GM23338 (cell line): ENCODE measurements around the gene PLEKHA8.

ENCODE experiments used
- CREB1 ChIP-seq: fragments of 250-450 bp; sonication (Bioruptor Pico); IDR thresholded peaks from 2 replicates; pipeline ENCODE4 v1.5.0; 2020; ENCODE audit warnings: low read depth, mild to moderate bottlenecking, moderate library complexity
- ETS1 ChIP-seq: IDR thresholded peaks from 2 replicates; pipeline ENCODE4 v1.6.1; 2016; ENCODE audit warnings: antibody characterized with exemption
- EZH2 ChIP-seq: fragments of 200-600 bp; sonication (generic); IDR thresholded peaks from one replicate; pipeline ENCODE4 v1.8.0; 2017; ENCODE audit warnings: antibody characterized with exemption, mild to moderate bottlenecking, low read depth; ENCODE audit not compliant: unreplicated experiment
- EZH2phosphoT487 ChIP-seq: fragments of 200-600 bp; sonication (generic); IDR thresholded peaks from one replicate; pipeline ENCODE4 v1.8.1; 2018; ENCODE audit warnings: antibody characterized with exemption; ENCODE audit not compliant: unreplicated experiment
- NANOG ChIP-seq: IDR thresholded peaks from 2 replicates; pipeline ENCODE4 v1.6.1; 2016; ENCODE audit warnings: antibody characterized with exemption, borderline replicate concordance
- POLR2AphosphoS5 ChIP-seq: IDR thresholded peaks from 2 replicates; pipeline ENCODE4 v1.6.1; 2016; ENCODE audit warnings: antibody characterized with exemption, low read depth
- REST ChIP-seq: IDR thresholded peaks from one replicate; pipeline ENCODE4 v1.6.1; 2018; ENCODE audit warnings: antibody characterized with exemption; ENCODE audit not compliant: unreplicated experiment
- ZNF114 ChIP-seq: fragments of 250-450 bp; sonication (Bioruptor Pico); IDR thresholded peaks from 2 replicates; pipeline ENCODE4 v1.5.0; 2020; ENCODE audit warnings: mild to moderate bottlenecking, moderate library complexity
- ZNF331 ChIP-seq: fragments of 250-450 bp; sonication (Bioruptor Pico); IDR thresholded peaks from 2 replicates; pipeline ENCODE4 v1.5.0; 2020; ENCODE audit warnings: low read depth, mild to moderate bottlenecking, moderate library complexity
- TF ChIP-seq, protein P1 (sequence below), 2 experiments: fragments of 200-600 bp in 1 of 2; sonication (generic) in 1 of 2; conservative IDR thresholded peaks; 2 replicates each; pipeline versions ENCODE4 v1.5.1 to v1.6.1; 2016 to 2017; ENCODE audit warnings: antibody characterized with exemption in 2 of 2, low read depth in 2 of 2, mild to moderate bottlenecking in 2 of 2, moderate library complexity in 1 of 2

GRCh38 chr7:30142710-30143109, 114.5 kb downstream of the PLEKHA8 start:
- TF ChIP-seq, protein P1, sequence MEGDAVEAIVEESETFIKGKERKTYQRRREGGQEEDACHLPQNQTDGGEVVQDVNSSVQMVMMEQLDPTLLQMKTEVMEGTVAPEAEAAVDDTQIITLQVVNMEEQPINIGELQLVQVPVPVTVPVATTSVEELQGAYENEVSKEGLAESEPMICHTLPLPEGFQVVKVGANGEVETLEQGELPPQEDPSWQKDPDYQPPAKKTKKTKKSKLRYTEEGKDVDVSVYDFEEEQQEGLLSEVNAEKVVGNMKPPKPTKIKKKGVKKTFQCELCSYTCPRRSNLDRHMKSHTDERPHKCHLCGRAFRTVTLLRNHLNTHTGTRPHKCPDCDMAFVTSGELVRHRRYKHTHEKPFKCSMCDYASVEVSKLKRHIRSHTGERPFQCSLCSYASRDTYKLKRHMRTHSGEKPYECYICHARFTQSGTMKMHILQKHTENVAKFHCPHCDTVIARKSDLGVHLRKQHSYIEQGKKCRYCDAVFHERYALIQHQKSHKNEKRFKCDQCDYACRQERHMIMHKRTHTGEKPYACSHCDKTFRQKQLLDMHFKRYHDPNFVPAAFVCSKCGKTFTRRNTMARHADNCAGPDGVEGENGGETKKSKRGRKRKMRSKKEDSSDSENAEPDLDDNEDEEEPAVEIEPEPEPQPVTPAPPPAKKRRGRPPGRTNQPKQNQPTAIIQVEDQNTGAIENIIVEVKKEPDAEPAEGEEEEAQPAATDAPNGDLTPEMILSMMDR (conservative IDR thresholded peaks at IDR 0.05; ENCODE audit: low read depth in 2 of 2), result no peak
- no peak for TF ChIP-seq EZH2phosphoT487
- no peak for TF ChIP-seq EZH2
- TF ChIP-seq POLR2AphosphoS5, result no peak
- TF ChIP-seq REST, result no peak
- no peak for TF ChIP-seq ZNF114 (CRISPR knock-in tag)
- TF ChIP-seq CREB1 (CRISPR knock-in tag), result no peak
- TF ChIP-seq ETS1, result no peak
- no peak for TF ChIP-seq ZNF331
- TF ChIP-seq NANOG, result no peak
